Measurements from ENCODE around the gene FBXL3. TPM values are rescaled to one million over a fixed set of nuclear protein-coding genes. Genes with fewer than 3 reads are reported as not detected.
A peak's percentile ranks its signal among the peaks of the same experiment; 100 is the strongest.

FBXL3 gene
- polyA plus RNA-seq, 3 donors: 14.7 to 20.0 (median 19.0) TPM

DNA sequence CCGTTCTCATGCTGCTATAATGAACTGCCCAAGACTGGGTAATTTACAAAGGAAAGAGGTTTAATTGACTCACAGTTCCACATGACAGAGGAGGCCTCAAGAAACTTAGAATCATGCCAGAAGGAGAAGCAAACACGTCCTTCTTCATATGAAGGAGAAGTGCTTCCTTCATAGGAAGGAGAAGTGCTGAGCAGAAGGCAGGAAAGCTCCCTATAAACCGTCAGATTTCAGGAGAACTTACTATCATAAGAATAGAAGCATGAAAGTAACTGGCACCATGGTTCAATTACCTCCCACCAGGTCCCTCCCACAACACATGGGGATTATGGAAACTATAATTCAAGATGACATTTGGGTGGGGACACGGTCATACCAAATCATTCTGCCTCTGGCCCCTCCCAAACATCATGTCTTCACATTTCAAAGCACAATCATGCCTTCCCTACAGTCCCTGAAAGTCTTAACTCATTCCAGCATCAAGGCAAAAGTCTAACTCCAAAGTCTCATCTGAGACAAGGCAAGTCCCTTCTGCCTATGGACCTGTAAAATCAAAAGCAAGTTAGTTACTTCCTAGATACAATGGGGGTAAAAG, 68.0 kb downstream of the FBXL3 start:
- peak in 1 of 3 donors; percentile 31 for DNase-seq
- Histone ChIP-seq H3K36me3 (replicated peaks in 1 of 2; ENCODE audit: control insufficient read depth in 1 of 2, insufficient read depth in 2 of 2, low read length in 2 of 2) (no peaks in the 10 kb centered on the region), H3K4me3 (replicated peaks in 1 of 3; ENCODE audit: low read depth in 2 of 3, low read length in 3 of 3) (no peak overlapping the region), H3K4me1 (ENCODE audit: control insufficient read depth in 1 of 2, insufficient read depth in 2 of 2, low read length in 2 of 2) (peaks cover 0 to 4% of the 10 kb centered on the region in 2 donors), H4K20me1 (ENCODE audit: insufficient read depth, low read length) (no peaks in the 10 kb centered on the region), H3K27me3 (ENCODE audit: control insufficient read depth in 2 of 2, insufficient read depth in 2 of 2, low read length in 2 of 2) (no peaks in the 10 kb centered on the region), H2AFZ (ENCODE audit: insufficient read depth, low read depth, low read length, poor library complexity, severe bottlenecking) (no peak overlapping the region), H3K9me3 (replicated peaks in 1 of 2; ENCODE audit: control insufficient read depth in 1 of 2, insufficient read depth in 1 of 2, low read length in 2 of 2) (peaks cover 23 to 24% of the 10 kb centered on the region in 2 donors), H3K79me2 (ENCODE audit: insufficient read depth, low read length) (no peaks in the 10 kb centered on the region), H3K27ac (ENCODE audit: low read depth in 1 of 2, low read length in 2 of 2) (peak overlapping the region in 1 of 2 donors; percentile 45), H3K4me2 (replicated peaks; ENCODE audit: extremely low read depth, low read length, poor library complexity, severe bottlenecking) (no peak overlapping the region), H3K9ac (ENCODE audit: insufficient read depth, low read length, poor library complexity, severe bottlenecking) (no peak overlapping the region)
- Mint-ChIP-seq H3K4me3 (no peak overlapping the region), H3K27me3 (ENCODE audit: low read depth in 3 of 3) (peaks cover 0 to 5% (median 1%) of the 10 kb centered on the region in 3 donors), H3K4me1 (peaks cover 3% of the 10 kb centered on the region), H3K9me3 (peaks cover 18 to 37% (median 31%) of the 10 kb centered on the region in 7 donors), H3K27ac (peak overlapping the region in 3 of 7 donors; percentile 43 to 52 (median 46)), H3K36me3 (no peaks in the 10 kb centered on the region)
- intact Hi-C loops (cut with micrococcal nuclease): loop anchor here in 1 of 2 donors (5.0 kb wide), 1 partner anchor 37 kb away; no protein-coding TSS in a partner anchor
- no CpG with 5 or more reads among the region's 4 CpGs for WGBS (ENCODE audit: insufficient coverage)
- TF ChIP-seq, protein P1, sequence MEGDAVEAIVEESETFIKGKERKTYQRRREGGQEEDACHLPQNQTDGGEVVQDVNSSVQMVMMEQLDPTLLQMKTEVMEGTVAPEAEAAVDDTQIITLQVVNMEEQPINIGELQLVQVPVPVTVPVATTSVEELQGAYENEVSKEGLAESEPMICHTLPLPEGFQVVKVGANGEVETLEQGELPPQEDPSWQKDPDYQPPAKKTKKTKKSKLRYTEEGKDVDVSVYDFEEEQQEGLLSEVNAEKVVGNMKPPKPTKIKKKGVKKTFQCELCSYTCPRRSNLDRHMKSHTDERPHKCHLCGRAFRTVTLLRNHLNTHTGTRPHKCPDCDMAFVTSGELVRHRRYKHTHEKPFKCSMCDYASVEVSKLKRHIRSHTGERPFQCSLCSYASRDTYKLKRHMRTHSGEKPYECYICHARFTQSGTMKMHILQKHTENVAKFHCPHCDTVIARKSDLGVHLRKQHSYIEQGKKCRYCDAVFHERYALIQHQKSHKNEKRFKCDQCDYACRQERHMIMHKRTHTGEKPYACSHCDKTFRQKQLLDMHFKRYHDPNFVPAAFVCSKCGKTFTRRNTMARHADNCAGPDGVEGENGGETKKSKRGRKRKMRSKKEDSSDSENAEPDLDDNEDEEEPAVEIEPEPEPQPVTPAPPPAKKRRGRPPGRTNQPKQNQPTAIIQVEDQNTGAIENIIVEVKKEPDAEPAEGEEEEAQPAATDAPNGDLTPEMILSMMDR (IDR thresholded peaks at IDR 0.05): no peak

DNA sequence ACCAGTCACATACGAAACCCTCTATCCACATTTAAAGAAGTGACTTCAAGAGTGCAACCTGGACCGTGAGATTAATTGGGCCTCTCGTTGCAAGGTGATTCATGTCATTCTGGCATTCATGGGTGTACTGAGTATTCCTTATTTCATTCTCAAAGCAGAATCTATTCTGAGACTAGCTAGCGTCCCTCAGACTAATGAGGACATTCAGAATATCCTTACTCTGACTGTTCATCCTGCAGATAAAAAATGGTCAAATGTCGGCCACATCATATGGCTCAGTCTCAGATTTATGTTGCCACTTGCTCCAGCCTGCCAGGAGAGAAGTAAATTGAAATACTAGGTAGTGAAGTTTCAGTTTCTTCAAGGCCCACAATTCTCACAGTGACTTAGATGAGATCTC, 71.3 kb downstream of the FBXL3 start:
- Histone ChIP-seq H2AFZ (ENCODE audit: insufficient read depth, low read depth, low read length, poor library complexity, severe bottlenecking) (no peak overlapping the region), H3K4me2 (replicated peaks; ENCODE audit: extremely low read depth, low read length, poor library complexity, severe bottlenecking) (no peak overlapping the region), H4K20me1 (ENCODE audit: insufficient read depth, low read length) (no peaks in the 10 kb centered on the region), H3K9me3 (replicated peaks in 1 of 2; ENCODE audit: control insufficient read depth in 1 of 2, insufficient read depth in 1 of 2, low read length in 2 of 2) (peaks cover 18 to 20% of the 10 kb centered on the region in 2 donors), H3K4me1 (ENCODE audit: control insufficient read depth in 1 of 2, insufficient read depth in 2 of 2, low read length in 2 of 2) (peaks cover 0 to 4% of the 10 kb centered on the region in 2 donors), H3K4me3 (replicated peaks in 1 of 3; ENCODE audit: low read depth in 2 of 3, low read length in 3 of 3) (no peak overlapping the region), H3K27me3 (ENCODE audit: control insufficient read depth in 2 of 2, insufficient read depth in 2 of 2, low read length in 2 of 2) (no peaks in the 10 kb centered on the region), H3K27ac (ENCODE audit: low read depth in 1 of 2, low read length in 2 of 2) (no peak overlapping the region), H3K9ac (ENCODE audit: insufficient read depth, low read length, poor library complexity, severe bottlenecking) (no peak overlapping the region), H3K79me2 (ENCODE audit: insufficient read depth, low read length) (no peaks in the 10 kb centered on the region), H3K36me3 (replicated peaks in 1 of 2; ENCODE audit: control insufficient read depth in 1 of 2, insufficient read depth in 2 of 2, low read length in 2 of 2) (no peaks in the 10 kb centered on the region)
- Mint-ChIP-seq H3K36me3 (no peaks in the 10 kb centered on the region), H3K4me1 (peaks cover 5% of the 10 kb centered on the region), H3K27me3 (ENCODE audit: low read depth in 3 of 3) (peaks cover 2 to 10% (median 6%) of the 10 kb centered on the region in 3 donors), H3K9me3 (peaks cover 15 to 26% (median 23%) of the 10 kb centered on the region in 7 donors), H3K4me3 (no peak overlapping the region), H3K27ac (no peak overlapping the region)
- intact Hi-C loops (cut with micrococcal nuclease): loop anchor here in 1 of 2 donors (5.0 kb wide), 1 partner anchor 33 kb away; no protein-coding TSS in a partner anchor
- TF ChIP-seq, protein P1 (IDR thresholded peaks at IDR 0.05): no peak
- 95% methylated on average over 4 of the region's 5 CpGs for WGBS (ENCODE audit: insufficient coverage)
- no peak for DNase-seq

Other genes with a start within 250 kb of the FBXL3 start
- 10 to 100 TPM; 30.9 to 67.1 (median 31.2) TPM for gene KCTD12, start 140.8 kb downstream of the FBXL3 start, polyA plus RNA-seq
- under 1 TPM in 1 of 3 donors, not detected in 2; 0.29 TPM for gene ACOD1, start 78.6 kb downstream of the FBXL3 start, polyA plus RNA-seq
- 10 to 100 TPM in 2 of 3 donors, 1 to 10 TPM in 1; 9.8 to 22.1 (median 21.5) TPM for gene CLN5, start 35.1 kb downstream of the FBXL3 start, polyA plus RNA-seq